Measurements from ENCODE around the gene SSH2.
"Not testable (repeated sequence)": the region's sequence is repeated elsewhere in the genome, so short reads cannot be mapped to it uniquely, and the experiment has no call there.

SSH2 gene

DNA sequence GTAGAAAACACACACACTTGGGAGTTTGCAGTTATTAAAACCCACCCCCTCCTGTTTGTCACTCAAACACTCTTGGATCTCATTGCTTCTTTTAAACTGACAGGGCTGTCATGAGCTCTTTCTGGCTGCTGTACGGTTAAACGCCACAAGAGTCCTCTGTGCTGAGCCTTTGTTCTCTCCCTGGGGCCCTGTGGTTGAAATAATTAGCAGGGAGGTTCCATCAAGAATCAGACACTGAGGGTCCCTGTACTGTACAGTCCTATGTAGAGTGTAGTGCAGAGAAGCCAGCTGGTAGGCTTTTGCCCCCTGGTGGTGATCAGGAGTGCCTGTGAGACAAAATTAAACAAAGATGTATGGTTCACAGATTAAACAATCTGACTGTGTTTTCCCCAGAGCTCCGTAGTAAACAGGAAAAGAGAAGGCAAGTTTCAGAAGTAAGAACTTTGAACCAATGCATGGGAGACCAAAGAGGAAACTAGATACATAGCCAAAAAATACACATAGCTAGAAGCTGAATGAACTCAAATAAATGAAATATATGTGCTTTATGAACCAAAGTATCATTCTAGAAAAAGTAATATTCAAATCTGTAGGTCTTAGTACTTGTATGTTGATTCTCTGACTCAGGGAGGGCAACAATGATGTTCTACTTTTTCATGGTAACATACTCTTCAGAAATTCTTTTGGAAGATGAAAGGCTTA lies 1.4 kb upstream of the SSH2 start:
- FAIRE-seq, result peak; percentile 64
- DNase-seq (ENCODE audit: insufficient read length, low spot score), result peak; percentile 73

DNA sequence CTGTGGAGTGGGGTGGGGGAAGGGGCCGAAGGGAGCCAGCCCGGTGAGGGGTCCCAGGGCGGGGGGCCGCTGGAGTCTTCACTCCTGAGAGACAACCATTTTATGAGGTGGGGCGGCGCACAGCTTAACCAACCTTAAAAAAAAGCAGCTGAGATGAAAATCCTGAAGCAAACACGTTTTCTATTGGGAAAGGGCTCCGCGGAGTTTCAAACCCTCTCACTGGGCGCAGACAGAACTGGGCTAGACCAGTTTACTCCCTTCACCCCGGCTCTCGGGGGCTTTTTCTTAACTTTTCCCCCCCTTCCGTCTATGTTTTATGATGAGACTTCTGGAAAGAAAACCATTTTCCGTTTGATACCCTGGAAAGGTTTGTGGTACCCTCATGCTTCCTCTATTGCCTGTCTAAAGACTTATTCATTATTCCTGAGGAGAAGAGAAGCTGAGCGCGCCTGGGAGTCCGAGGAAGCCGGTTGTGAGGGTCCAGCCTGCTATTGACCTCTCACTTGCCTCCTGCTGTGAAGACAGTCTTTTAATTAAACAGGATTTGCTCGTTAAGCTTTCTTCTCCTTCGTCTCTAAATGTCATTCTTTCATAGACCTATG lies 482 bp upstream of the SSH2 start:
- FAIRE-seq, result no peak
- DNase-seq (ENCODE audit: insufficient read length, low spot score), result no peak

DNA sequence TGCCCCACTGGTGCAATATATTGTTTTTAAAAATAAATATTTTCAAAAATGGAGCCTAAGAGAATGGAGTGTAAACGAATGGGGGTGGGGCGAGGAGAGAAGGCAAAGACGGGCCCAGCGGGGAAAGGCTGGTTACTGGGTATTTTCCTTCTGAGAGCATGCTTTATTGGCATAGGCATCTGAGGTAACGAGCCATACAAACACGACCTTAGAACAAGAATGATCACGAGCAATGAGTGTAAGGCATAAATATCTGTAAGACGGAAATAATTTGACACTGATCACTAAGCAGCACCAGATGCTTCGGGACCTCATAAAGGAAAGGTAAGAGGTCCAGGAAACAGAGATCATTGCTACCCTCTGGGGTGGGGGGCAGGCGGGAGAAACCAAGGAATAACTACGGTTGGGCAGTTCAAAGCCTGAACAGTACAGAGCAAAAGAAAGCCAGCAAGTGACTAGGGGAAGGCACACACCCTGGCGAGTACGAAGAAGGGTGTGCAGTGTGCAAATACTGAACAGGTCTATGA lies 959 bp downstream of the SSH2 start:
- peak; percentile 66 for FAIRE-seq

DNA sequence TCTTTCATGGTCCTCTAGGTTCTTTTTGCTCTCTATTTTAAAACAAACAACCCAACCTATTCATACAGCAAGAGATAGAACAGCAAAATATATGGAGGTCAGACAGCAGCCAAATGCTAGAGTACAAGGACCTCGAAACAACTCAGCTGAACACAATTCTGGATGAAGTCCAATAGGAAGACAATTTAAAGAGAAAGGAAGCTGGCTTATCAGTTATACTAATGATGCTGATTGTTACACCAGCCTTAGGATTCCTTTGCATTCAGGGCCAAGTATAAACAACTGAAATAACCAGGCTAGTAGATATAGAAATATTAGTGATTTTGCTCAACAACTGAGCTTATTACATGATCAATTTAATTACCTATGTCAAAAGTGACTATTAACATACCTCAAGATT lies 2.5 kb downstream of the SSH2 start:
- no peak for DNase-seq (ENCODE audit: insufficient read length, low spot score)
- no peak for FAIRE-seq

More for the DNA sequence above, 959 bp downstream of the SSH2 start:
- no peak for DNase-seq (ENCODE audit: insufficient read length, low spot score)

DNA sequence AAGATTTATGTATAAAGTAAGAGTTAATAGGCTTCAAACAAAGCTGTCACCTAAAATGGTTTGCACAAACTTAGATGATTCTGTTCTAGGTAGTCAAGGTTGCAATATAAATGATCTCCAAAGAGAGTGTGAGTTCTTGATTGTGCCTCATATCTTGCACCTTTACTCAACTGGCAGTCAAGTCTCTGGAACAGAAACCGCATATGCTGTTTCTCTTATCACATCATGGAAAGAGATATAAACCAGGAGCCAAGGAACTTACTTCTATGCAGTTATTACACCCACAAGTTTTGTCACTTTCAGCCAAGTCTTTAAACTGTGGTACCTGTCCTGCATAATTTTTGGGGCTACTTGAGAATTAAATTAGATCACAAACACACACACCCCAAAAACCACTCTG lies 5.2 kb downstream of the SSH2 start:
- no peak for FAIRE-seq
- DNase-seq (ENCODE audit: insufficient read length, low spot score), result no peak

DNA sequence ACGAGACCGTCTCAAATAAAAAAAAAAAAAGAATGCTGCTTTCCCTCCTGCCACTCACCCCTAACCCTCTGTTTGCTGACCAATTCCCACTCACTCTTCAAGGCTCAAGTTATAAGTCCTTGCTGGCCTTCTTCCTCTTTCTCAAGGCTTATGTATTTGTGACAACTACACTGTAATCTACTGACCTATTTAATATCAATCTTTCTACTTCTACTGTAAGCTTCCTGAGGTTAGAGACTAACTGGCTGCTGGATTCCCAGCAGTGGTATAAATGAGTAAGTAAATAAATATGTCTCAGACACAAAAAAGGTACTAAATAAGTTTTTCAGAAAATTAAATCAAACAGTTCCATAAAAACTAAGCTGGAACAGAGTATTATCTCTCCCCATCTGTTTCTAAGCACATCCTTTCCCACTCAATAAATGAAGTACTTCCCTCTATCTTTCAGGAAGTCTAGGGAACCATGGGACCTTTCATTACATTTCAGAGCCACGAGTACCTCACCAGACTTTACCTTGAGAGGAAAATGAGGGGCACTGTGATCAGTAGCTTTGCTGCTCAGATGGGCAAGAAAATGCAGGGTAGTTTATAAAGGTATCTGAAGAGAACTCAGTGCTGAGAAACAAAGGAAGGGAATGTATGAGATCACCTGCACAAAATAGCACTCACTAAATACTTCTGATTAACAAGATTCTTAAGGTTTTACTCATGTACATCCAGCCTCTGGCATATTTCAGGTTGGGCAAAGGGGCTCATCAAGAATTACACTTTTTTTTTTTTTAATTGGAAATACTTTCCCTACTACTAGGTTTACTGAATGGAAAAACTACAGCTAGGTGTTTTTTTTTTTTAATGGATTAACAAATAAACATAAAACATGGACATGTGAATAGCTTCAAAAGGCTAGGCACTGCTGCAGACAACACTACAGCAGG lies 10.8 kb downstream of the SSH2 start:
- DNase-seq (ENCODE audit: insufficient read length, low spot score) (no peak), FAIRE-seq (no peak)

DNA sequence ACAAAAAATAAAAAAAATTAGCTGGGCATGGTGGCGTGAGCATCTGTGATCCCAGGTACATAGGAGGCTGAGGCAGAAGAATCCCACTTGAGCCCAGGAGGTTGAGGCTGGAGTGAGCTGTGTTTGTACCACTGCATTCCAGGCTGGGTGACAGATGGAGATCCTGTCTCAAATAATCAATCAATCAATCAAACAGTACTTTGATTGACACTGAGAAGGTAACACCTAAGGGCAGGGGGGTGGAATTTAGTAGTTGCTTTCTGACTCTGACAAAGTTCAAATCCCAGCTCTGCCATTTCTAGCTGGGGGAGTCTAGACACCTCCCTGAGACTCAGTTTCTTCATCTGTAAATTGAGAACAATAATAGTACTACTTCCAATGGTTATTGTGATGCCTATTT lies 12.0 kb downstream of the SSH2 start:
- DNase-seq (ENCODE audit: insufficient read length, low spot score) (no peak), FAIRE-seq (no peak)

DNA sequence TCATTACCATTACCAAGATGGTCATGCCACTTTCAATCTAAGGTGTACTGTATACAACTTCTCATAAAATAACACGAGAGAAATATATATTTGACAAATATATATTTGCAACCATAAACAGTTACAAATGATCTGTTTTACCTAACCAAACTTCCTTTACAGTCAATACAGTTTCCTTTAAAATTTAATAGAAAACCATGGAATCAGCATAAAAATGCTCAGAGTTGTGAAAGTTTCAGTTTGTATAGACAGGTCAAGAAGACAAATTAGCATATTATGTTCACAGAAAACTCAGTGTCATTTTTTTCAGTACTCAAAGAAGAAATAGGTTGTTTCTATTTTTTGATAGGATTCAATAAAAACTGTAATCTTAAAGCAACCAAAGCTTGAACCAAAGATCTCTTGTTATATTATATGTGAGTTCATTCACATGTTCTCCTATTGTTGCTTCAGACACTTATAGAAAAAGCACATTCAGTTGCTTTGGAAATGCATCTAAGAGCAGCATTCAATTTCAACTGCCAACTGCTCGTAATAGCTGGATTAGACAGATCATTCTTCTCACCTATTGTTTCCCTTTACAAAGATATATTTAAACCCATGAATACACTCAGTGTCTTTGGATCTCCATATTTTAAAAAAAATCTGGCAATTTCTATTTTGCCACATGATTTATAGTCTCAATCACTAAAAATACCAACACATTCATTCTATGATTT lies 15.1 kb downstream of the SSH2 start:
- FAIRE-seq (no peak), DNase-seq (ENCODE audit: insufficient read length, low spot score) (no peak)

DNA sequence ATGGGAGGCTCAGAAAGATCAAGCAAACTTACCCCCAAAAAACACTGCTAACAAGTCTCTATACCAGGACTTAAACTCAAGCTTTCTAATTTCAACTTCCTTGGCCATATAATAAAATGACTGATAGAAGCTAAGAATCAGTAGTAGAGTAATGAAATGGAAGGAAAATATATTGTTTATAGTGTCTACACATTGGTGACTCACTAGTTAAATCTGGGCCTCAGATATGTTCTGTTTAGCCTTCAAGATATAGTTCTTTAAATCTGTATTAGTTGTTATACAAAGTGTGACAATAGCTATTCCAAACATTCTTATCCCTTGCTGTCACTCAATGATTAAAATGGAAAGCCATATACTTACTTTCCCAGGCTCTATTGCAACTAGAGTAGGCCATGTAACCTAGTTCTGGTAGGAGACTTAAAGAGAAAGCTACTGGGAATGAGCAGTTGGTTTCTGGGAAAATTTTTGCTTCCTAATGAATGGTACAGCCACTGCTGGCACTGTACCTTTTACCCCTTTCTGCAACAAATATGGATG lies 18.3 kb downstream of the SSH2 start:
- no peak for FAIRE-seq

DNA sequence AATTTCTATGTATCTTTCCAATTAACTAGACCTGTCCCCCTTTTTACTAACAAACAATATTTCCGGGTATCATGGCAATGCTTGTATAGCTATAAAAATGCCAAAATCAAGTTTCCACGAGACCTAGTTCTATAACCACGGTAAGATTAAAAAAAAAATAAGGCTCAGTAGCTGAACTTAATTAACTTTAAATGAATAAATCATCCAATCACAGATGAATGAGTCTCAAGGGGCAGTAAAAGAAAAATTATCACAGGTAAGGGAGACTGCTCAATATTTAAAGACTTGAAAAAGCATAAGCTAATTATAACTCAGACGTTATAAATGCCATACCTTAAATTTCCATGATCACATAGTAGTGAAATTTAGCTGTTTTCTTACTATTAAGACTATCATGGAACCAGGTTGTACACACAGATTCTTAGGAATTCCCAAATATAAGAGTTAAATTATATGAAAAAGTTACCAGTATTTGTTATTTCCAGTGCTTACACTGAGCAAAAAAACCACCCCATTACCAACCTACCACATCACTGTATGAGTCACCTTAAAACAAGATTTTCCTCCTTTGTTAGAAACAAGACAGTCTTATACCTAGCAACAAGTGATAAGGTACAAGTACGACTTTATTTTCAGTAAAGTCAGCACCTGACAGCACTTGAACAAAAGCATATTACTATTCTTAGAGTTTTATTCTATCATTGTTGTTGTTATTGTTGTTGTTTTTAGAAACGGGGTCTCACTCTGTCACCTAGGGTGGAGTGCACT lies 20.6 kb downstream of the SSH2 start:
- FAIRE-seq (no peak), DNase-seq (ENCODE audit: insufficient read length, low spot score) (no peak)

More for the DNA sequence above, 18.3 kb downstream of the SSH2 start:
- DNase-seq (ENCODE audit: insufficient read length, low spot score), result no peak

DNA sequence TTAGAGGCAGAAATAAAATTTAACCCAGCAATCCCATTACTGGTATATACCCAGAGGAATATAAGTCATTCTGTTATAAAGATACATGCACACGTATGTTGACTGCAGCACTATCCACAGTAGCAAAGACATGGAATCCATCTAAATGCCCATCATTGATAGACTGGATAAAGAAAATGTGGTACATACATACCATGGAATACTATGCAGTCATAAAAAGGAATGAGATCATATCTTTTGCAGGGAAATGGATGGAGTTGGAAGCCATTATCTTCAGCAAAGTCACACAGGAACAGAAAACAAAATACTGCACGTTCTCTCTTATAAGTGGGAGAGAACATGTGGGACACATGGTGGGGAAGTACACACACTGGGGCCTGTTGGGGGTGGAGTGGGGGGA lies 23.1 kb downstream of the SSH2 start:
- DNase-seq (ENCODE audit: insufficient read length, low spot score), result no peak
- no peak for FAIRE-seq

DNA sequence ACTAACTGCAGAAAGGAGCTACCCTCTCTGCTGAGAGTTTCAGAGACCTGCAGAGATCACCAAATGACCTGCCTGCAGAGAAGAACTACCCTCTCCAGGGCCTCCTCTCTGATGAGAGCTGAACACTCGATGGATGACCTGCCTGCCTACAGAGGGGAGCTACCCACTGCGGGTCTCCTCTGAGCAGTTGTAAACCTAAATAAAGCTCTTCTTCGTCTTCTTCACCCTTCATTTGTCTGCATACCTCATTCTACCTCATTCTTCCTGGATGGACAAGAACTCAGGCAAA lies 24.2 kb downstream of the SSH2 start:
- DNase-seq (ENCODE audit: insufficient read length, low spot score) (no peak), FAIRE-seq (no peak)

DNA sequence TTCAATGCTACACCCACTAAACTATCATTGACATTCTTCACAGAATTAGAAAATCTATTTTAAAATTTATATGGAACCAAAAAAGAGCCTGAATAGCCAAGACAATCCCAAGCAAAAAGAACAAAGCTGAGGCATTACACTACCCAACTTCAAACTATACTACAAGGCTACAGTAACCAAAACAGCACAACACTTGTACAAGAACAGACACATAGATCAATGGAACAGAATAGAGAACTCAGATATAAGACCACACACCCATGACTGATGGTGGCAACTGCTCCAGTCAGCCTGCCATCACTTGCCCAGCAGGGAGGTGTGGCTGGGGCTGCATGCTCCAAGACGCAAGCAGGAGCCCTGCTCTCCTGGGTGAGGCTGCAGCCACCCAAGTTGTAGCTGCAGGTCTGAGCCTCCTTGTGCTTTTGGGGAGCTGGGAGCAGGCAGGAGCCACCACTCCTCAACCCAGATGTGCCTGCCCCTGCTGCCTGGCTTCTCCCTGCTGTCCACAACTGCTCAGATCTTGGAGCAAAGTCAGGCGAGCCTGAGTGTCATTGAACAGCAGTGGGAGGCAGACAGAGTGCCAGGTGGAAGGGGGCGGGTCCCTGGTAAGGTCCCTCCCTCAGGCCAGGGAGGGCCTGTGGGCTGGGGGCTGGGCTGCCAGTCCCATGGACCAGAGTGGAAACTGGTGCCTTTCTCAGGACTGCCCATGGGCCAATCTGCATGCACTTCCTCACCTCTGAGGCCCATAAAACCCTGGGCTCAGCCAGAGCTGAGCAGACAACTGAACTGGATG lies 24.7 kb downstream of the SSH2 start:
- no peak for DNase-seq (ENCODE audit: insufficient read length, low spot score)
- FAIRE-seq, result no peak

DNA sequence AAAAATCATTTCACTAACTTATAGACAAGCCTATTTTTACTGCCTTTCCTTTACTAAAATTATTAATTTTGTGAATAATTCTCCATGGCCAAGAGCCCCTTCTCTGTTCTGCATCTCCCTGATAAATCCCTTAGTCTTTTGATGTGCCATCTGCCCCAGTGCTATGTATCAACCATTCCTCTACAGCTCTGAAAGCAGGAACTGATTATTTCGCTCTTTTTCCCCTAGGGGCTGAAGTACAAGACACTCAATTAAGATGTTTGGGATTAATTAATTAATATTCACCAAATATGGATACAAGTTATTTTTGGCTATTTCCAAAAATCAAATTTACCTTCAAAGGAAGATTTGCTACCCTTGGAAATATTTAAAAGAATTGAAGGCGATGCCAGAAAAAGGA lies 26.6 kb downstream of the SSH2 start:
- FAIRE-seq (no peak), DNase-seq (ENCODE audit: insufficient read length, low spot score) (no peak)

DNA sequence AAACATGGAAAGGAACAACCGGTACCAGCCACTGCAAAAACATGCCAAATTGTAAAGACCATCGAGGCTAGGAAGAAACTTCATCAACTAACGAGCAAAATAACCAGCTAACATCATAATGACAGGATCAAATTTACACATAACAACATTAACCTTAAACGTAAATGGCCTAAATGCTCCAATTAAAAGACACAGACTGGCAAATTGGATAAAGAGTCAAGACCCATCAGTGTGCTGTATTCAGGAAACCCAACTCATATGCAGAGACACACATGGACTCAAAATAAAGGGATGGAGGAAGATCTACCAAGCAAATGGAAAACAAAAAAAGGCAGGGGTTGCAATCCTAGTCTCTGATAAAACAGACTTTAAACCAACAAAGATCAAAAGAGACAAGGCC lies 32.9 kb downstream of the SSH2 start:
- DNase-seq (ENCODE audit: insufficient read length, low spot score); FAIRE-seq: not testable (repeated sequence)

DNA sequence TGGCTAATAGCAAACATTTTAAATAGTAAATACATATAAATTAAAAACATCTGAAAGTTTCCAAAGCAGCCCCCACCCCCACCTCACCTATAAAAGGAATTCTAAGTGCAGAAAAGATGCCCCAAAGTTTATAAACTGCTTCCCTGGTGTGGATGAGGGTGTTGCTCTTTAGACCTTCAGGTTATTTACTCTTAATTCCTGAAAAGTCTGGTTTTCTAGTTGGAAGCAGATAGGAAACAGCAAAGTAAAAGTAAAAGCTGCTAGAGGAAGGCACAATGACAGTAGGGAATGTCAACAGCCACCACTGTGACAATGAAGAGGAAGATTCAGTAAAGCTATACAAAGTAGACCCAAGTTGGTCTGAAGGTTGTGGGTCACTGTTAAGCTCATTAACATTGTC lies 37.8 kb downstream of the SSH2 start:
- DNase-seq (ENCODE audit: insufficient read length, low spot score) (no peak), FAIRE-seq (no peak)

DNA sequence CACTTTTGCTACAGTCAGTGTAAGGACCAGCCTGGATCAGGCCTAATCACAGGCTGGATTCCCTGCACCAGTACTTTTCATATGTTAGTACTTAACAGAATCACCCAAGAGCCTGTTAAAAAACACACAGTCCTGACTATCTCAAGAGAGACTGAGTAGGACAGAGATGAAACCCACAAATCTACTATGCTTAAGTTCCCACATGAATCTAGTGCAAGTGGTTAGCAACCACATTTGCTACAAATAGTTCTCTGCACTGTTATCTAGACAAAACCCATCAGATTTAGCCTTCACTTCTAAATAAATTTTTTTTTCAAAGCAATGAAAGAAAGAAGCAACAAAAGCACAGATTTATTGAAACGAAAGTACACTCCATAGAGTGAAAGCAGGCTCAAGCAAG lies 38.9 kb downstream of the SSH2 start:
- no peak for FAIRE-seq
- DNase-seq (ENCODE audit: insufficient read length, low spot score), result no peak

DNA sequence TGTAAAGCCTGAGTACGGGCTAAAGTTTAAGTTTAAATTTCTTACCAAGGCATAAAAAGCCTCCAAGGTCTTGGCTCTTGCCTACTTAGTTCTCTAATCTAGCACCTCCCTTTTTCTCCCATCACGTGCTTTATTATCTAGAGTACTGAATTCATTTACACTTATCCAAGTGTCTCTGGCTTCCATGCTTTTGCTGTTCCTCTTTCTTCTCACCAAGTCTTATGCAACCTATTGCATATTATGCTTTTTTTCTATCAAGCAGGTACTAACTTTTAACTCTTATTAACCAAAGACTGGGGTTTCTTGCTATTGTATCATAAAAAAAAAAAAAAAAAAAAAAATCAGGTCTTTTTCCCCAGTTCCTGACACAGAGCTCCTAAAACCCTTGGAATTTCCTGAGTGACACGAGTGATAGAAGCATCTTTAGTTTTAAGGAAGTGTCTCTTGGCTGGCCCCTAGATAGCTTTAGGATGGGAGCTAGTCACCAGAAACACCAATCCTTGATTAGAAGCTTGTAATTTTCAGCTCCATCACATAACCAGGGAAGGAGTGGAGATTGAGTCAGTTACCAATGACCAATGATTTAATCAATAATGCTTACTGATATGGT lies 44.9 kb downstream of the SSH2 start:
- FAIRE-seq, result no peak
- no peak for DNase-seq (ENCODE audit: insufficient read length, low spot score)

DNA sequence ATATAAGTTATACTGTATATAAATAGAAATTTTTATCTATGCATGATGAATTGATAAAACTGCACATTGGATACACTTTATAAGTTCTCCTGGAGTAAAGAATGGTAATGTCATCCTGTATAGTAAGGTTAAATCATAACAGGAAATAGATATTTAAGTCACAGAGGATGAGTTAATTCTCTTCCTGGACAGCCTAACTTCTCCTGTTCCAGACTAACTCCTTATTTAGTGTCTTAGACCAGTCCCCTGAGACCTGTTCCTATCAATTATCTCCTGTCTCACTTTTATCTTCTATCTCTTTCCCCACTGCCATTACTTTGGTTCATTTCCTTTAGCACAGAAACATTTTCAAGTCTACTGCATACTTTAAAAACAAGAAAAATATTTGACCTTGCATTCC lies 46.5 kb downstream of the SSH2 start:
- DNase-seq (ENCODE audit: insufficient read length, low spot score) (no peak), FAIRE-seq (no peak)
